DND-41 (cell line): ENCODE data around the gene CSNK2A1.

Source experiments
- ATAC-seq: fragments of 200-7000 bp; cut with Tn5 transposase; 3 replicates; pipeline ENCODE4 v1.9.1; 2021; ENCODE audit warnings: low read depth; ENCODE audit not compliant: insufficient read depth
- DNase-seq: peaks from one replicate; pipeline ENCODE4 v3.0.0-alpha.2; 2020
- H2AFZ ChIP-seq: 2 replicates; pipeline ENCODE4 v1.6.0; 2012; ENCODE audit warnings: low read depth, low read length
- H3K27ac ChIP-seq: 2 replicates; pipeline ENCODE4 v1.5.1; 2012; ENCODE audit warnings: low read length, inconsistent platforms
- H3K27me3 ChIP-seq: fragments of 200-600 bp; sonication (generic); 2 replicates; pipeline ENCODE4 v1.6.0; 2012; ENCODE audit warnings: low read length, mild to moderate bottlenecking, inconsistent platforms; ENCODE audit not compliant: insufficient read depth, poor library complexity
- H3K36me3 ChIP-seq: 2 replicates; pipeline ENCODE4 v1.5.1; 2012; ENCODE audit warnings: low read length, inconsistent platforms; ENCODE audit not compliant: insufficient read depth
- H3K4me1 ChIP-seq: 2 replicates; pipeline ENCODE4 v1.5.1; 2012; ENCODE audit warnings: mild to moderate bottlenecking, low read length; ENCODE audit not compliant: insufficient read depth
- H3K4me2 ChIP-seq: 2 replicates; pipeline ENCODE4 v1.6.0; 2012; ENCODE audit warnings: mild to moderate bottlenecking, moderate library complexity, low read length, inconsistent platforms; ENCODE audit not compliant: insufficient read depth
- H3K4me3 ChIP-seq, 2 experiments: fragments of 200-600 bp in 1 of 2; shearing (Covaris generic) in 1 of 2; 2 replicates each; pipeline ENCODE4 v1.5.1; 2012 to 2016; ENCODE audit warnings: inconsistent platforms in 2 of 2, low read length in 2 of 2, mild to moderate bottlenecking in 2 of 2, low read depth in 1 of 2, moderate library complexity in 1 of 2
- H3K79me2 ChIP-seq: 2 replicates; pipeline ENCODE4 v1.6.0; 2012; ENCODE audit warnings: low read length, inconsistent platforms; ENCODE audit not compliant: insufficient read depth
- H3K9ac ChIP-seq: 2 replicates; pipeline ENCODE4 v1.6.0; 2012; ENCODE audit warnings: low read depth, mild to moderate bottlenecking, inconsistent platforms, low read length, moderate library complexity
- H3K9me3 ChIP-seq: 2 replicates; pipeline ENCODE4 v1.5.1; 2012; ENCODE audit warnings: low read length, moderate library complexity, mild to moderate bottlenecking, inconsistent platforms; ENCODE audit not compliant: insufficient read depth, severe bottlenecking
- H4K20me1 ChIP-seq: 2 replicates; pipeline ENCODE4 v1.6.0; 2012; ENCODE audit warnings: low read length; ENCODE audit not compliant: insufficient read depth
- CTCF ChIP-seq: IDR thresholded peaks from 2 replicates; pipeline ENCODE4 v1.5.1; 2012; ENCODE audit warnings: borderline replicate concordance, low read length, moderate library complexity, mild to moderate bottlenecking; ENCODE audit not compliant: poor library complexity, severe bottlenecking; ENCODE audit errors: extremely low read depth
- EZH2 ChIP-seq: IDR thresholded peaks from 3 replicates; pipeline ENCODE4 v1.6.1; 2012; ENCODE audit warnings: borderline replicate concordance, low read depth, mild to moderate bottlenecking, moderate library complexity, low read length, inconsistent platforms; ENCODE audit not compliant: severe bottlenecking

The CSNK2A1 gene

GRCh38 chr20:543369-544152, at the start of gene CSNK2A1:
Gene CSNK2A1, minus strand, starts transcription at chr20:543790. Its CDS starts 35,239 bp downstream, at chr20:508551.
- Histone ChIP-seq H3K4me1 (peaks cover 49% of the 10 kb centered on the region), H3K27me3 (peaks cover 7% of the 10 kb centered on the region), H3K9ac (peak within 1 kb of the TSS; percentile 95), H3K4me3 (peak within 1 kb of the TSS; percentile 83 to 89), H3K27ac (peak within 1 kb of the TSS; percentile 93), H3K36me3 (peaks cover 18% of the 10 kb centered on the region), H3K4me2 (peak within 1 kb of the TSS; percentile 71), H3K79me2 (peaks cover 50% of the 10 kb centered on the region), H3K9me3 (peaks cover 4% of the 10 kb centered on the region), H2AFZ (peak within 1 kb of the TSS; percentile 94), H4K20me1 (peaks cover 37% of the 10 kb centered on the region)
- ATAC-seq (peak; percentile 96), DNase-seq (peak; percentile 98)
- TF ChIP-seq CTCF (no peak), EZH2 (no peak)

GRCh38 chr20:592506-592905, 48.9 kb upstream of the CSNK2A1 start:
- H3K27ac ChIP-seq: no peak overlapping the region
- H4K20me1 ChIP-seq: no peaks in the 10 kb centered on the region
- no peak overlapping the region for H2AFZ ChIP-seq
- no peak for DNase-seq
- H3K4me1 ChIP-seq: no peaks in the 10 kb centered on the region
- no peaks in the 10 kb centered on the region for H3K9me3 ChIP-seq
- no peak for ATAC-seq
- no peak overlapping the region for H3K9ac ChIP-seq
- TF ChIP-seq EZH2 (no peak), CTCF (no peak)
- no peak overlapping the region for H3K4me3 ChIP-seq
- H3K4me2 ChIP-seq: no peak overlapping the region
- H3K36me3 ChIP-seq: no peaks in the 10 kb centered on the region
- H3K79me2 ChIP-seq: no peaks in the 10 kb centered on the region
- H3K27me3 ChIP-seq: peaks cover 3% of the 10 kb centered on the region

GRCh38 chr20:591941-592340, 48.4 kb upstream of the CSNK2A1 start:
- Histone ChIP-seq H3K27me3 (peaks cover 3% of the 10 kb centered on the region), H3K79me2 (no peaks in the 10 kb centered on the region), H3K4me2 (no peak overlapping the region), H3K4me3 (no peak overlapping the region), H3K27ac (no peak overlapping the region), H2AFZ (no peak overlapping the region), H4K20me1 (no peaks in the 10 kb centered on the region), H3K36me3 (no peaks in the 10 kb centered on the region), H3K4me1 (no peaks in the 10 kb centered on the region), H3K9me3 (no peaks in the 10 kb centered on the region), H3K9ac (no peak overlapping the region)
- TF ChIP-seq EZH2: no peak
- no peak for TF ChIP-seq CTCF
- DNase-seq: no peak
- ATAC-seq: no peak
